Neural crest cell (in vitro differentiated cells): Measurements from ENCODE around the gene IER3. TPM values are rescaled to one million over a fixed set of nuclear protein-coding genes. Genes with fewer than 3 reads are reported as not detected.
"Not testable (repeated sequence)": the region's sequence is repeated elsewhere in the genome, so short reads cannot be mapped to it uniquely, and the experiment has no call there.

ENCODE experiments used
- DNase-seq: peaks from one replicate; pipeline ENCODE4 v3.0.0; 2021; ENCODE audit warnings: low read depth, mixed read lengths, low spot score
- H3K27ac Mint-ChIP-seq: one replicate; pipeline ENCODE4 v1.8.0; 2021; ENCODE audit warnings: mild to moderate bottlenecking, mixed read lengths; ENCODE audit not compliant: unreplicated experiment
- H3K27me3 Mint-ChIP-seq: 2 replicates; pipeline ENCODE4 v1.8.0; 2021; ENCODE audit warnings: low read depth, mild to moderate bottlenecking, mixed read lengths
- H3K36me3 Mint-ChIP-seq: 2 replicates; pipeline ENCODE4 v1.8.0; 2021; ENCODE audit warnings: low read depth, mild to moderate bottlenecking, mixed read lengths
- H3K4me1 Mint-ChIP-seq: 2 replicates; pipeline ENCODE4 v1.8.0; 2021; ENCODE audit warnings: mixed read lengths
- H3K4me3 Mint-ChIP-seq: one replicate; pipeline ENCODE4 v1.8.0; 2021; ENCODE audit warnings: mild to moderate bottlenecking, mixed read lengths
- H3K9me3 Mint-ChIP-seq: 2 replicates; pipeline ENCODE4 v1.8.0; 2021; ENCODE audit warnings: mixed read lengths
- total RNA-seq: library from RNA; stranded (reverse); gene quantifications from 2 replicates; pipeline ENCODE4 v1.2.1, GENCODE V29; 2021
- TF ChIP-seq, protein P1 (sequence below): fragments of 200-600 bp; sonication (generic); conservative IDR thresholded peaks from 2 replicates; pipeline ENCODE4 v1.5.0; 2021; ENCODE audit warnings: antibody characterized with exemption, mild to moderate bottlenecking

Gene IER3
- total RNA-seq, 1 donor from 2014 or later = 6.3 TPM

DNA sequence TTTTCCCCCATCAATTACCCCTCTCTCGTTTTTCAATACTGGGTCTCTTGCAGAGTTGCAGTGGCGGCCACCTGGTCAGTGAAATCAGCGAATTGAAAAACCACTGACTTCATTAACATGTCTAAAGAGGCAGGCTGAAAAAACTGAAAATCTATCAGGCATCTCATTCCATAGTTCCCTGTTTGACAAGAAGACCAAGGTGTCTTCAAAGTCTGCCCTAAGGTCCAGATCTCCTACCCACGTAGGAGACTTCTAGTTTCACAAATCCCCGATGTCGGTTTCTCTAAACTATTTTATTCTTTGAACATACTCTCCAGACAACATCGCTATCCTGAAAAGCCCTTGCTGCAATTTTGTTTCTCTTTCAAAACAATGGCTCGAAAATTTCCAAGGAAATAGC, 25.0 kb downstream of the IER3 start:
- TF ChIP-seq, protein P1, sequence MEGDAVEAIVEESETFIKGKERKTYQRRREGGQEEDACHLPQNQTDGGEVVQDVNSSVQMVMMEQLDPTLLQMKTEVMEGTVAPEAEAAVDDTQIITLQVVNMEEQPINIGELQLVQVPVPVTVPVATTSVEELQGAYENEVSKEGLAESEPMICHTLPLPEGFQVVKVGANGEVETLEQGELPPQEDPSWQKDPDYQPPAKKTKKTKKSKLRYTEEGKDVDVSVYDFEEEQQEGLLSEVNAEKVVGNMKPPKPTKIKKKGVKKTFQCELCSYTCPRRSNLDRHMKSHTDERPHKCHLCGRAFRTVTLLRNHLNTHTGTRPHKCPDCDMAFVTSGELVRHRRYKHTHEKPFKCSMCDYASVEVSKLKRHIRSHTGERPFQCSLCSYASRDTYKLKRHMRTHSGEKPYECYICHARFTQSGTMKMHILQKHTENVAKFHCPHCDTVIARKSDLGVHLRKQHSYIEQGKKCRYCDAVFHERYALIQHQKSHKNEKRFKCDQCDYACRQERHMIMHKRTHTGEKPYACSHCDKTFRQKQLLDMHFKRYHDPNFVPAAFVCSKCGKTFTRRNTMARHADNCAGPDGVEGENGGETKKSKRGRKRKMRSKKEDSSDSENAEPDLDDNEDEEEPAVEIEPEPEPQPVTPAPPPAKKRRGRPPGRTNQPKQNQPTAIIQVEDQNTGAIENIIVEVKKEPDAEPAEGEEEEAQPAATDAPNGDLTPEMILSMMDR = no peak
- Mint-ChIP-seq H3K4me3 (peak overlapping the region; percentile 99), H3K36me3 (peaks cover 55% of the 10 kb centered on the region), H3K27me3 (peaks cover 43% of the 10 kb centered on the region), H3K4me1 (peaks cover 66% of the 10 kb centered on the region), H3K9me3 (peaks cover 7% of the 10 kb centered on the region), H3K27ac (peak overlapping the region; percentile 100)
- no peak for DNase-seq

DNA sequence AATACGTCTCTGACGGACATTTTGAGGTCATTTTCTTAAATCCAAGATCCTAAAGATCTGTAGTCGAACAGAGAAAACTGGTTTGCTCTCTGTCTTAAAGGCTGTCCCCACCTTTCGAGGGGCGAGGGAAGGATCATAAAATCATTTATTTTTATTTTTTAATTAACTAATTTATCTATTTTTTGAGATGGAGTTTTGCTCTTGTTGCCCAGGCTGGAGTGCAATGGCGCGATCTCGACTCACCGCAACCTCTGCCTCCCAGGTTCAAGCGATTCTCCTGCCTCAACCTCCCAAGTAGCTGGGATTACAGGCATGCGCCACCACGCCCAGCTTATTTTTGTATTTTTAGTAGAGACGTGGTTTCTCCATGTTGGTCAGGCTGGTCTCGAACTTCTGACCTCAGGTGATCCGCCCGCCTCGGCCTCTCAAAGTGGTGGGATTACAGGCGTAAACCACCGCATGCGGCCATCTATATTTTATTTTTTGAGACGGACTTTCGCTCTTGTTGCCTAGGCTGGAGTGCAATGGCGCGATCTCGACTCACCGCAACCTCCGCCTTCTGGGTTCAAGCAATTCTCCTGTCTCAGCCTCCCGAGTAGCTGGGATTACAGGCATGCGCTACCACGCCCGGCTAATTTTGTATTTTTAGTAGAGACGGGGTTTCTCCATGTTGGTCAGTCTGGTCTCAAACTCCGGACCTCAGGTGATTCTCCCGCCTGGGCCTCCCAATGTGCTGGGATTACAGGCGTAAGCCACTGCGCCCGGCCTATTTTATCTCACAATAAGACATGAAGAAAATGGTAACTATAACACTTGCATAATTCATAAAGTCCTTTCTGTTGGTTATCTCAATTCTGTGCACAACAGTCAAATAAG, 26.3 kb downstream of the IER3 start:
- Mint-ChIP-seq H3K36me3 (peaks cover 48% of the 10 kb centered on the region), H3K4me3 (peak overlapping the region; percentile 99), H3K27me3 (peaks cover 33% of the 10 kb centered on the region), H3K27ac (peak overlapping the region; percentile 100), H3K4me1 (peaks cover 53% of the 10 kb centered on the region)
- not testable (repeated sequence) for DNase-seq, H3K9me3 Mint-ChIP-seq

DNA sequence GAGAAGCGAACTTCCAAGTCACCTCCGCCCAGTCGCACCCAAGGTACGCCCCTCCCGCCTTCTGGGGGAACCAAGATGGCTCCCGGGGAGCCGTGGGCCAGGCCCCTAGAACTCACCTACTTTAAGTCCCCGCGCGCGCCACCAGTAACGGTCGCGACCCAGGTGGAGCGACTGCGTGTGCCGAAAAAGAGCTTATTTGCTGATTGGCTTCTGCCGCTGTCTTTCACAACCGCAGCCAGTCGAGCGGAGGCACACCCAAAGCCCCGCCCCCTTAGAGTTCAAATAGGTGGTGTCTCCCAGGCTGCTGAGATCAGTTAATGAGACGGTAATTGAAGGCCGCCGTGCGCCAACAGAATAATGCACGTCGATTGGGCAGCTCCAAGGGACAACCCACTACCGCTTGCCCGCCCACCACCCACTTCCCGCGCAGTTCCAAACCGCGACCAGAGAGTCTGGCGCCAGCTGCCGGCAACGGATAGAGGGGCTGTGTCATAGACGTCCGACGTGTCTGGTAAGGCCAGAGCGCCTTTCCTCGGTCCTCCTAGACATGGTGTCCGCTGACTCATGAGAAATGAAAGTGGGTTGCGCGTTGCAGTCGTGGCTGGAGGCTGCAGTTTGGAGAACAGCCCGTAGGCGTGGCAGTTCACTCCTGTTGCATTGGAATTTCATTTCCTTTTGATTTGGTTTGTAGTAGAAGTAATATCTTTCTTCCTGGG, 27.1 kb downstream of the IER3 start, which contains the start of gene MDC1:
TSS of gene MDC1 (minus strand) at position 153 of the 716 bp plus-strand sequence. CDS start 2,106 bp downstream, outside the sequence.
- Mint-ChIP-seq H3K4me3 (peak within 1 kb of the TSS; percentile 98), H3K4me1 (peaks cover 46% of the 10 kb centered on the region), H3K36me3 (peaks cover 48% of the 10 kb centered on the region), H3K27me3 (peaks cover 25% of the 10 kb centered on the region), H3K27ac (peak within 1 kb of the TSS; percentile 100), H3K9me3 (peaks cover 7% of the 10 kb centered on the region)
- TF ChIP-seq, protein P1 = peak; percentile 52
- peak; percentile 92 for DNase-seq

DNA sequence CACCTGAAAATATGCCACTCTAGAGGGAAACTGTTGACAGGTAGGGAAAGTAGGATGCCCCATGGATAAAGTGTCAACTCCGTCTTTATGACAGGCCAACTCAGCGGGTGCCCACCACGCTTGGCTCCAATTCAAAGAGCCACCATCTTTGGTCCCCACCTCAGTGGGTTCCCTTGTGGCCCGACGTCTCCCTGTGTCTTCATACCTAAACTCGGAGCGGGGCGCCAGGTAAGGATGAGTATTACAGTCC, 27.5 kb downstream of the IER3 start:
- H3K27me3 Mint-ChIP-seq = peaks cover 23% of the 10 kb centered on the region
- H3K36me3 Mint-ChIP-seq = peaks cover 48% of the 10 kb centered on the region
- H3K4me3 Mint-ChIP-seq = peak overlapping the region; percentile 98
- peak overlapping the region; percentile 99 for H3K27ac Mint-ChIP-seq
- no peak for DNase-seq
- peaks cover 7% of the 10 kb centered on the region for H3K9me3 Mint-ChIP-seq
- H3K4me1 Mint-ChIP-seq = peaks cover 46% of the 10 kb centered on the region
- TF ChIP-seq, protein P1 = no peak

DNA sequence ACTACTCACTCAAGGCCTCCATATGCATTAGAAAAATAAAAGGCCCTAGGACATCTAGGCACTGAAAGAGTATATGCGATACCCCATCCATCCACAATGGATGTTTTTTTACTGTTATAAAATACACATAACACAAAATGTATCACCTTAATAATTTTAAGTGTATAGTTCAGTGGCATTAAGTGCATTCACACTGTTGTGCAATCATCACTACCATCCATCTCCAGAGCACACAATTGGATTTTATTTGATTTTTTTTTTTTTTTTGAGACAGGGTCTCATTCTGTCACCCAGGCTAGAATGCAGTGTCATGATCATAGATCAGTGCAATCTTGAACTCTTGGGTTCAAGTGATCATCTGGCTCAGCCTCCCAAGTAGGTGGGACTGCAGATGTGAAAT, 30.1 kb downstream of the IER3 start:
- no peak overlapping the region for H3K4me3 Mint-ChIP-seq
- TF ChIP-seq, protein P1 = no peak
- H3K9me3 Mint-ChIP-seq = peaks cover 7% of the 10 kb centered on the region
- H3K4me1 Mint-ChIP-seq = peaks cover 31% of the 10 kb centered on the region
- peaks cover 6% of the 10 kb centered on the region for H3K27me3 Mint-ChIP-seq
- no peak overlapping the region for H3K27ac Mint-ChIP-seq
- peaks cover 42% of the 10 kb centered on the region for H3K36me3 Mint-ChIP-seq
- DNase-seq = no peak
